ENCODE measurements around the gene CFAP100.

CFAP100 gene

GRCh38 chr3:126394179-126394976 is at the start of gene CFAP100:
Gene CFAP100, plus strand, starts transcription at chr3:126394909. Its CDS starts 1,092 bp downstream, at chr3:126396001.
- peak; percentile 65 for DNase-seq (ENCODE audit: low spot score)

GRCh38 chr3:126345231-126345630 is 49.5 kb upstream of the CFAP100 start:
- no peak for DNase-seq (ENCODE audit: low spot score)

GRCh38 chr3:126345641-126346460 is 48.9 kb upstream of the CFAP100 start:
- no peak for DNase-seq (ENCODE audit: low spot score)

- no peak for DNase-seq (ENCODE audit: low spot score)
These were observed 48.2 kb upstream of the CFAP100 start for GRCh38 chr3:126346466-126346865.

- no peak for DNase-seq (ENCODE audit: low spot score)
These were observed 47.1 kb upstream of the CFAP100 start for GRCh38 chr3:126347543-126348161.

GRCh38 chr3:126348308-126348920 is 46.3 kb upstream of the CFAP100 start:
- no peak for DNase-seq (ENCODE audit: low spot score)

GRCh38 chr3:126349071-126349470 is 45.6 kb upstream of the CFAP100 start:
- no peak for DNase-seq (ENCODE audit: low spot score)

- no peak for DNase-seq (ENCODE audit: low spot score)
These were observed 44.9 kb upstream of the CFAP100 start for GRCh38 chr3:126349611-126350501.

- no peak for DNase-seq (ENCODE audit: low spot score)
These were observed 44.1 kb upstream of the CFAP100 start for GRCh38 chr3:126350502-126351085.

- no peak for DNase-seq (ENCODE audit: low spot score)
These were observed 43.5 kb upstream of the CFAP100 start for GRCh38 chr3:126351086-126351770.

- DNase-seq (ENCODE audit: low spot score) = no peak
These were observed 42.8 kb upstream of the CFAP100 start for GRCh38 chr3:126351771-126352475.

- peak; percentile 43 for DNase-seq (ENCODE audit: low spot score)
These were observed 41.9 kb upstream of the CFAP100 start for GRCh38 chr3:126352476-126353454.

- no peak for DNase-seq (ENCODE audit: low spot score)
These were observed 40.9 kb upstream of the CFAP100 start for GRCh38 chr3:126353694-126354321.

GRCh38 chr3:126354776-126355175 is 39.9 kb upstream of the CFAP100 start:
- no peak for DNase-seq (ENCODE audit: low spot score)

GRCh38 chr3:126355251-126355650 is 39.5 kb upstream of the CFAP100 start:
- no peak for DNase-seq (ENCODE audit: low spot score)

- DNase-seq (ENCODE audit: low spot score) = peak; percentile 93
These were observed 38.8 kb upstream of the CFAP100 start for GRCh38 chr3:126355777-126356372.
